ENCODE data around the gene CCDC201.

The CCDC201 gene

GRCh38 chr7:45893374-45893995 lies 20.6 kb upstream of the CCDC201 start:
- DNase-seq (ENCODE audit: low spot score): no peak

DNA sequence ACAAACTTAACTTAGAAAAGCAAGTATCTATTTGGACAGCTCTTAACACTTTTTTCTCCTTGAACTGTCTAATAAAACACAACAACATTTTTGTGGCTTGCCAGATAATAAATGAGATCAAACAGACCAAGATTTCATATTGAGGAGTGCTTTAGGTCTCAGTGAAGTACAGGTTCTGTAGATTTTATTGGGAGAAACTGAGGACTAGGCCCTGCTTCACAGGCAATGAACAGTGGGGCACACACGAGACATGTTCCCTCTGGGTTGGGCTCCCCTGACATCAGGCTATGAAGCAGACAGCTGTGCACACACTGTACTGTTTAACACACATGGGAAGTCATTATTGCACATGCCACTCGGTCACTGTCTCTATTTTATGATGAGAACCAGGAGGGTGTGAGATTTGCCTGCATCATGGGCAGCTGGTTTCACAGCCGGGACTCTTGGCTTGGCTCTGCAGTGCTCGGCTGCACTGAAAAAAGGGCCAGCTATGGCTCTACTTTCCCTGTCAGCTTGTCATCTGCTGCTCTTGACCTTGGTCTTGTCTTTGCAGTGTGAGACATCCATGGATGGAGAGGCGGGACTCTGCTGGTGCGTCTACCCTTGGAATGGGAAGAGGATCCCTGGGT lies 19.6 kb upstream of the CCDC201 start:
- peak; percentile 7 for DNase-seq (ENCODE audit: low spot score)

DNA sequence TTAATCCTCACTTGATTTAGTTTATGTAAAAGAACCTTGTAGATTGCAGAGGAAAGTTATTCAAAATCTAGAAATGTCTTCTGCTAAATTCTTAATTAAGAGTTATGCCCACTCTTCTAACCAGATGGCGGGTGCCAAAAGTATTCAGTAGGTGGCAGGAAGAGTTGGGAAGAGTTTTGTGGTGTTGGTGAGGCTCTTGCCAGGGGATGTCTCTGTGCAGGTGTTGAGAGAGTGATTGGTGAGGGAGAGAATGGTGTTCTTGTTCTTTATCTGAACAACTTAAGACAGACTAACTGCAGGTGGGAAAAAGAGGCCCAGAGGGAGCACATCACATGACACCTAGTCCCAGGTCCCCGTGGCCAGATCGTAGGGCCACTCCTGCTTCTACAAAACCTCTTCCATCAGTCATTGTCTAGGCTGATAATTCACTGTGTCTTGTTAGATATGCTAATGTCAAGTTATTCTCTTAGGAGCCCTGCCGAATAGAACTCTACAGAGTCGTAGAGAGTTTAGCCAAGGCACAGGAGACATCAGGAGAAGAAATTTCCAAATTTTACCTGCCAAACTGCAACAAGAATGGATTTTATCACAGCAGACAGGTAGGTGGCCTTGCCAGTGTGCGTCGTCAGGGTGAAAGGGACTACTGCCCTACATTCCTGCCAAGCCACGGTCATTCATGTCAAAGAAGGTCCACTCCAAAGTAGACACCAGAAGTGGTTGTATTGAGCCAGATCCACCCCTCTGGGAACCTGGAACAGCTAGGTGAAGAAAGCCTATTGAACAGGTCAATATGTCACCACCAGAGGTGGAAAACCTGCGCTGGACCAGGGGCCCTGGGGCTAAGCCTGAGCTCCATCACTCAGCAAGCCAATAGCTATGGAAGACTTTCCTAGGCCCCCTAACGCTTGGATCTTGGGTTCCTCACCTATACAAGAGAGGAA lies 18.9 kb upstream of the CCDC201 start:
- DNase-seq (ENCODE audit: low spot score): no peak

- peak; percentile 60 for DNase-seq (ENCODE audit: low spot score)
Observed at GRCh38 chr7:45890902-45891461, 18.1 kb upstream of the CCDC201 start.

DNA sequence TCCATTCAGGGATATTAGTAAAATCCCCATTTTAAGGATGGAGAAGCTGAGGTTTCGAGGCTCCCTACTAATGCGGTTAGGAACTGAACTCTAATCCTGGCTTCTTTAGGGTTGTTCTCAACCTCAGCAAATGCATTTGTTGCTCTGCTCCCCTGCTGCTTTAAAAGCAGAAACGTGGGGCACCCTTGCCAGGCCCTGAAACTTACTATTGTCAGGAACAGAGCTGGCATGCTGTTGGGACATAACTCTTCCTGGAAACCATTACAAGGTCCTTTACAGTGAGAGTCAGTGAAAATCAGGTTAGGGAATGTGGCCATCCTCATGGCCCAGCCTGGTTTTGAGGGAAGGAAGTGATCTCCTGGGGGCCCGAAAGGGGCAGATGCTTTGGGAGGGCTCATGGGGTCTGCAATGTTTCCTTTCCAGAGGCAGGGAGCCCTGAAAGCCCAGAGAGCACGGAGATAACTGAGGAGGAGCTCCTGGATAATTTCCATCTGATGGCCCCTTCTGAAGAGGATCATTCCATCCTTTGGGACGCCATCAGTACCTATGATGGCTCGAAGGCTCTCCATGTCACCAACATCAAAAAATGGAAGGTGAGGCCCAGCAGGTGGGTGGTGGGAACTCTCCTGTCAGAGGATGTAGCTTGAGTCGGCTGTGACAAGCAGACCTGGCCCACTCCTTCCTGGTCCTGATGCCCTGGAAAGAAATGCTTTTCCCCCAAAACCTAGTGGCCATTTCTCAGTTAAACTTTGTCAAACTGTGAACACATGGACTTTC lies 17.4 kb upstream of the CCDC201 start:
- no peak for DNase-seq (ENCODE audit: low spot score)

DNA sequence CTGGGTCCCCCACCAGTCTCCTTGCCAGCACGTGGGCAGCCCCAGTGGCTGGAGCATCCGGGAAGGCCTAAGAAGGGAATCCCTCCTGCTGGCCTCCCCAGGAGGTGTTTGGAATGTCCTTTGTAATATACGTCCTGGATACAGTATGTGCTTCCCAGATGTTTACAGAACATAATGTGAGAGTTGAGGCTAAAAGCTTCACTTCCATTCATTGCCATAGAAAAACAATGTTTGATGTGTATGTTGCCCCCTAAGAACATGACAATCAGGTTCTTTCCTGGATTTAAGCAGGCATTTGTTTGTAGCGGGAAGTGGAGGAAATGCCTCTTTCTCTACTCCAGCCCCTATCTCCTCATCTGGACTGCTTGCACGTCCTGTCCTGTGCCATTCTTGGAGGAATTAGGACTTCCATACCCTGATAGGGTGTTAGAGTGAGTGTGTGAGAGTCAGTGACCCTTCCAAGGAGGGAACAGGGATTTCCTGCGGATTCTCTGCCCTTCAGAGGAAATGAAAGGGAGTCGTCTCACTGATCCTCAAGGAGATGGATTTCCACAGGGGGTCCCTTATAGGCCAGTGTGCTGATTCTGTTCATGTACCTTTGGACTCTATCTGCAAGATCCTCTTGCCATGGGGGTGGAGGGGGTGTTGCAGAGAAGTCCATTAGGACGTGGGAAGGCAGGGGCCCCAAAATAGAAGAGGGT lies 16.6 kb upstream of the CCDC201 start:
- no peak for DNase-seq (ENCODE audit: low spot score)

GRCh38 chr7:45888993-45889366 lies 16.1 kb upstream of the CCDC201 start:
- no peak for DNase-seq (ENCODE audit: low spot score)

GRCh38 chr7:45888185-45888992 lies 15.5 kb upstream of the CCDC201 start, which contains the start of gene IGFBP1:
Gene IGFBP1 (plus strand): TSS chr7:45888488. CDS start chr7:45888653, 165 bp downstream.
- DNase-seq (ENCODE audit: low spot score): no peak

- DNase-seq (ENCODE audit: low spot score): no peak
Observed at GRCh38 chr7:45886931-45887667, 14.2 kb upstream of the CCDC201 start.

DNA sequence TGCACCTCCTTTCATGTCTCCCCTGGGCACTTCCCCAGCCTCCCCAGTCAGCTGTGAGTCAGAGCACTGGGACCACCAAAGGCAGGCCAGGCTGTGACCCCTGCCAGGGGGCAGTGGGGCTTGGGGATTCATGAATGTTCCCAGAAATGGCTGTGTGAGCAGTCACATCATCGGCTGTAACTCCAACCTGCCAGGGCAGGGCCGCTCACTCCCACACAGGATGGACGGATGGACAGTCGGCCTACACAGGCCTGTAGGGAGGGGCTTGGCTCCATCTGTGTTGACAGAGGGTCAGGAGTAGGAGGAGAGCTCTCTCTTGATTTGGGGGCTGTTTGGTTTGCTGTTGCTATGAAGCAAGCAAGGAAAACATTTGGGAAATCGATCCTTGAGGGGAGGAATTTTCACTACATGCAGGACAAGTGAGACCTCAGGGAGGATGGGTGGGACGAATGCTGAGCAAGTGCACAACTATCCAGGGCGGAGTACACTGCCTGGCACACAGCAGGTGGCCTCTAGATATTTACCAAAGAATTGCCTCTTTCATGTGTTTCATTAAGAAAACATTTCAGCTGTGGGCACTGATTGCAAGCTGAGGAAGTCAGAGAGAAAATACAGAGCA lies 12.5 kb upstream of the CCDC201 start:
- DNase-seq (ENCODE audit: low spot score): no peak

GRCh38 chr7:45884136-45884535 lies 11.3 kb upstream of the CCDC201 start:
- no peak for DNase-seq (ENCODE audit: low spot score)

GRCh38 chr7:45882465-45882810 lies 9.6 kb upstream of the CCDC201 start:
- DNase-seq (ENCODE audit: low spot score): no peak

GRCh38 chr7:45881759-45882464 lies 9.0 kb upstream of the CCDC201 start:
- no peak for DNase-seq (ENCODE audit: low spot score)

DNA sequence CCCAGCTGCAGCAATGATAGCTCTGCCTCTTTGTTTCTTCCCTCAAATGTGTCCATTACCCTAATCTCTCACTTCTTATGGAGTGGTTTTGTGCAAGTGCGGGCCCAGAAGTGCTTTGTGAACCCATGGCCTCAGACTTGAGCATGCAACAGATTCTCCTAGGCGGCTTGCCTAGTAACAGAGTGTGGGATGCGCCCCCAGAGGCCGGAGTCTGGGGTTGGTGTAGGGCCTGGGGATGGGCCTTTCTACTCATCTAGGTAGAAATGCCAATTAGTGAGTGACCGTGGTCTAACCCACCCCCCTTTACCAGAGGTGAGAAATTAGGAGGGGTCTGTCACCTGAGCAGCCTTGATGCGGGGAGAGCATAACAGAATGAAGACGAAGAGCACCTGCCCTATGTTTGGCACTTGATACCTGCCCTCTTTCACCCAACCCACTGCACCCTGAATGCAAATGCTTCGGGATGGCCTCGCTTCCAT lies 8.4 kb upstream of the CCDC201 start:
- no peak for DNase-seq (ENCODE audit: low spot score)

DNA sequence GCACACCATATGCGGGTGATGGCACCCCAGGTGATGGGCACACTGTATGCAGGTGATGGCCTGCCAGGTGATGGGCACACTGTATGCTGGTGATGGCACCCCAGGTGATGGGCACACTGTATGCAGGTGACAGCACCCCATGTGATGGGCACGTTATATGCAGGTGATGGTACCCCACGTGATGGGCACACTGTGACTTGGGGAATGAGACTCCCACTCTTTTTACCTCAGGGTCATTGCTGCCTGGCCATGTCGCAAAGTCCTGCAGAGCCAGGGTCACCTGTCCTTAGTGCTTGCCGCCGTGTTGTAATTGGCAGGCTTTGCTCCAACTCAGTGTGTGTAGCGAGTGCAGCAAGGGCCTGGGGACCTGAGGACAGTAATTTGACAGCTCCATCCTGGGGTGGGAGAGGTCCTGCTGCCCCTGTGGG lies 7.6 kb upstream of the CCDC201 start:
- no peak for DNase-seq (ENCODE audit: low spot score)

GRCh38 chr7:45878457-45879144 lies 5.7 kb upstream of the CCDC201 start:
- no peak for DNase-seq (ENCODE audit: low spot score)

DNA sequence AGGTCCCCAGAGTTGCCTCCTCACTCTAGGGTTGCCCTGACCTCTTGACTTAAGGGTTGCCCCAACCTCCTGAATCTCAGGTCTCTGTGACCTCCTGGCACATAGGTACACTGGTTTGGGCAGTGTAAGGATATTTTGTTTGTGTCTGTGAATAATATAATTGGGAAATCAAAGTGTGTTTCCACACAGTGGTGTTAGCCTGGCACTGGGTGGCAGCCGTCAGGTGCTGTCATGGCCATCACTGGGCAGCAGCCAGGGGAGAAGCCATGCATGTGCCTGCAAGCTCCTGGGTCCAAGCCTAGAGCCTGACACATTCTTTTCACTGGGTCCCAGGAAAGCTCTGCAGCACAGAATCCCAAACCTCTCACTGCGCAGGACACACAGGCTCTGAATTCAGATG lies 3.6 kb upstream of the CCDC201 start:
- DNase-seq (ENCODE audit: low spot score): no peak
